Nephron (organoid): Measurements from ENCODE around the gene GLIS1.

ENCODE experiments used
- H3K27ac Mint-ChIP-seq, 3 experiments: 2 replicates each; pipeline ENCODE4 v1.8.0; 2020; ENCODE audit warnings: mixed read lengths in 3 of 3, mild to moderate bottlenecking in 2 of 3, moderate library complexity in 1 of 3
- H3K27me3 Mint-ChIP-seq: 2 replicates; pipeline ENCODE4 v1.8.0; 2021; ENCODE audit warnings: low read depth, mild to moderate bottlenecking, moderate library complexity, mixed read lengths
- H3K36me3 Mint-ChIP-seq: 2 replicates; pipeline ENCODE4 v1.8.0; 2020; ENCODE audit warnings: low read depth, mixed read lengths
- H3K4me1 Mint-ChIP-seq: 2 replicates; pipeline ENCODE4 v1.8.0; 2020; ENCODE audit warnings: mixed read lengths
- H3K4me3 Mint-ChIP-seq, 3 experiments: 2 replicates each; pipeline ENCODE4 v1.8.0; 2020; ENCODE audit warnings: mild to moderate bottlenecking in 3 of 3, mixed read lengths in 3 of 3, moderate library complexity in 2 of 3
- H3K9me3 Mint-ChIP-seq: 2 replicates; pipeline ENCODE4 v1.8.0; 2020; ENCODE audit warnings: mixed read lengths
- CTCF ChIP-seq, 3 experiments: fragments of 200-600 bp; sonication (generic); IDR thresholded peaks; one replicate each; pipeline ENCODE4 v1.5.0; 2021; ENCODE audit warnings: antibody characterized with exemption in 3 of 3; ENCODE audit not compliant: unreplicated experiment in 3 of 3

The GLIS1 gene

GRCh38 chr1:53543778-53544695 is 194.9 kb downstream of the GLIS1 start:
- H3K4me3 Mint-ChIP-seq = no peak overlapping the region
- H3K9me3 Mint-ChIP-seq = no peaks in the 10 kb centered on the region
- no peaks in the 10 kb centered on the region for H3K36me3 Mint-ChIP-seq
- H3K4me1 Mint-ChIP-seq = peaks cover 30% of the 10 kb centered on the region
- no peak for TF ChIP-seq CTCF (IDR thresholded peaks at IDR 0.05; ENCODE audit: unreplicated experiment in 3 of 3)
- peak overlapping the region in 1 of 3 experiments; percentile 18 for H3K27ac Mint-ChIP-seq
- peaks cover 28% of the 10 kb centered on the region for H3K27me3 Mint-ChIP-seq

- Mint-ChIP-seq H3K4me1 (peaks cover 32% of the 10 kb centered on the region), H3K36me3 (no peaks in the 10 kb centered on the region), H3K27me3 (peaks cover 28% of the 10 kb centered on the region), H3K27ac (peak overlapping the region in 2 of 3 experiments; percentile 18 to 76), H3K4me3 (no peak overlapping the region), H3K9me3 (no peaks in the 10 kb centered on the region)
- no peak for TF ChIP-seq CTCF (IDR thresholded peaks at IDR 0.05; ENCODE audit: unreplicated experiment in 3 of 3)
Observed at GRCh38 chr1:53543130-53543777, 195.7 kb downstream of the GLIS1 start.

GRCh38 chr1:53542551-53542950 is 196.4 kb downstream of the GLIS1 start:
- H3K36me3 Mint-ChIP-seq = no peaks in the 10 kb centered on the region
- H3K4me3 Mint-ChIP-seq = no peak overlapping the region

GRCh38 chr1:53541761-53542550 is 197.0 kb downstream of the GLIS1 start:
- H3K4me3 Mint-ChIP-seq = no peak overlapping the region
- H3K27me3 Mint-ChIP-seq = peaks cover 30% of the 10 kb centered on the region
- peak in 1 of 3 experiments; percentile 13 for TF ChIP-seq CTCF (IDR thresholded peaks at IDR 0.05; ENCODE audit: unreplicated experiment in 3 of 3)
- no peaks in the 10 kb centered on the region for H3K36me3 Mint-ChIP-seq
- H3K9me3 Mint-ChIP-seq = no peaks in the 10 kb centered on the region
- peak overlapping the region in 2 of 3 experiments; percentile 73 to 76 for H3K27ac Mint-ChIP-seq
- H3K4me1 Mint-ChIP-seq = peaks cover 32% of the 10 kb centered on the region

More at GRCh38 chr1:53542551-53542950, 196.4 kb downstream of the GLIS1 start:
- Mint-ChIP-seq H3K27ac (peak overlapping the region in 2 of 3 experiments; percentile 63 to 76), H3K9me3 (no peaks in the 10 kb centered on the region), H3K27me3 (peaks cover 28% of the 10 kb centered on the region), H3K4me1 (peaks cover 32% of the 10 kb centered on the region)
- TF ChIP-seq CTCF (IDR thresholded peaks at IDR 0.05; ENCODE audit: unreplicated experiment in 3 of 3) = no peak

- H3K4me1 Mint-ChIP-seq = peaks cover 32% of the 10 kb centered on the region
- H3K4me3 Mint-ChIP-seq = no peak overlapping the region
- no peaks in the 10 kb centered on the region for H3K36me3 Mint-ChIP-seq
- H3K27me3 Mint-ChIP-seq = peaks cover 30% of the 10 kb centered on the region
- H3K27ac Mint-ChIP-seq = peak overlapping the region in 1 of 3 experiments; percentile 73
- TF ChIP-seq CTCF (IDR thresholded peaks at IDR 0.05; ENCODE audit: unreplicated experiment in 3 of 3) = no peak
- H3K9me3 Mint-ChIP-seq = no peaks in the 10 kb centered on the region
Observed at GRCh38 chr1:53541263-53541625, 197.7 kb downstream of the GLIS1 start.
